GM23338 (cell line): ENCODE data around the gene MPP2. TPM values are rescaled to one million over a fixed set of nuclear protein-coding genes. Genes with fewer than 3 reads are reported as not detected.
"Not testable (repeated sequence)": the region's sequence is repeated elsewhere in the genome, so short reads cannot be mapped to it uniquely, and the experiment has no call there.

ENCODE experiments used
- ATAC-seq: fragments of 200-7000 bp; cut with Tn5 transposase; 3 replicates; pipeline ENCODE4 v1.9.1; 2020
- DNase-seq: peaks from one replicate; pipeline ENCODE4 v3.0.0-alpha.2; 2015; ENCODE audit warnings: low spot score
- H2AFZ ChIP-seq: fragments of 200-600 bp; sonication (generic); 2 replicates; pipeline ENCODE4 v1.8.0; 2016; ENCODE audit warnings: antibody characterized with exemption, mild to moderate bottlenecking, moderate library complexity
- H3F3A ChIP-seq: fragments of 200-600 bp; sonication (generic); replicated peaks from 2 replicates; pipeline ENCODE4 v1.8.0; 2017; ENCODE audit warnings: antibody characterized with exemption, mixed run types, low read depth
- H3K27ac ChIP-seq: fragments of 200-600 bp; sonication (generic); 2 replicates; pipeline ENCODE4 v1.6.1; 2016; ENCODE audit warnings: low read depth
- H3K27me3 ChIP-seq: fragments of 200-600 bp; sonication (generic); 2 replicates; pipeline ENCODE4 v1.8.0; 2016; ENCODE audit warnings: mild to moderate bottlenecking, mixed run types, moderate library complexity; ENCODE audit not compliant: insufficient read depth
- H3K36me3 ChIP-seq: fragments of 200-600 bp; sonication (generic); 2 replicates; pipeline ENCODE4 v1.8.0; 2016; ENCODE audit warnings: mild to moderate bottlenecking; ENCODE audit not compliant: insufficient read depth
- H3K4me1 ChIP-seq: fragments of 200-600 bp; sonication (generic); 2 replicates; pipeline ENCODE4 v1.8.0; 2016; ENCODE audit warnings: mild to moderate bottlenecking, moderate library complexity; ENCODE audit not compliant: insufficient read depth
- H3K4me2 ChIP-seq: fragments of 200-600 bp; sonication (generic); 2 replicates; pipeline ENCODE4 v1.7.1; 2017; ENCODE audit warnings: mixed run types
- H3K4me3 ChIP-seq: fragments of 200-600 bp; sonication (generic); 2 replicates; pipeline ENCODE4 v1.6.1; 2016; ENCODE audit warnings: mixed run types
- H3K79me2 ChIP-seq: fragments of 200-600 bp; sonication (generic); replicated peaks from 2 replicates; pipeline ENCODE4 v1.8.0; 2017; ENCODE audit warnings: mild to moderate bottlenecking; ENCODE audit not compliant: insufficient read depth
- H3K9me2 ChIP-seq: fragments of 200-600 bp; sonication (generic); 2 replicates; pipeline ENCODE4 v1.8.0; 2017; ENCODE audit not compliant: insufficient read depth
- H4K20me1 ChIP-seq: fragments of 200-600 bp; sonication (generic); replicated peaks from 2 replicates; pipeline ENCODE4 v1.8.0; 2017; ENCODE audit warnings: mild to moderate bottlenecking; ENCODE audit not compliant: insufficient read depth
- H3K27ac Mint-ChIP-seq: 2 replicates; pipeline ENCODE4 v1.8.0; 2020; ENCODE audit warnings: inconsistent platforms, mild to moderate bottlenecking, moderate library complexity, mixed read lengths
- H3K27me3 Mint-ChIP-seq: 3 replicates; pipeline ENCODE4 v1.8.0; 2022; ENCODE audit warnings: low read depth, mild to moderate bottlenecking, moderate library complexity, mixed read lengths, inconsistent platforms; ENCODE audit not compliant: insufficient read depth, poor library complexity
- H3K36me3 Mint-ChIP-seq: 3 replicates; pipeline ENCODE4 v1.8.0; 2021; ENCODE audit warnings: low read depth, mild to moderate bottlenecking, inconsistent platforms, moderate library complexity, mixed read lengths
- H3K4me1 Mint-ChIP-seq: 3 replicates; pipeline ENCODE4 v1.8.0; 2020; ENCODE audit warnings: mild to moderate bottlenecking, inconsistent platforms, mixed read lengths
- H3K4me3 Mint-ChIP-seq: 3 replicates; pipeline ENCODE4 v1.8.0; 2021; ENCODE audit warnings: moderate library complexity, mild to moderate bottlenecking, inconsistent platforms, mixed read lengths
- H3K9me3 Mint-ChIP-seq: 3 replicates; pipeline ENCODE4 v1.8.0; 2020; ENCODE audit warnings: moderate library complexity, mild to moderate bottlenecking, inconsistent platforms, mixed read lengths
- EZH2 ChIP-seq: fragments of 200-600 bp; sonication (generic); IDR thresholded peaks from one replicate; pipeline ENCODE4 v1.8.0; 2017; ENCODE audit warnings: antibody characterized with exemption, mild to moderate bottlenecking, low read depth; ENCODE audit not compliant: unreplicated experiment
- EZH2phosphoT487 ChIP-seq: fragments of 200-600 bp; sonication (generic); IDR thresholded peaks from one replicate; pipeline ENCODE4 v1.8.1; 2018; ENCODE audit warnings: antibody characterized with exemption; ENCODE audit not compliant: unreplicated experiment
- JUNB ChIP-seq: IDR thresholded peaks from one replicate; pipeline ENCODE4 v1.6.1; 2016; ENCODE audit warnings: antibody characterized with exemption; ENCODE audit not compliant: unreplicated experiment
- NANOG ChIP-seq: IDR thresholded peaks from 2 replicates; pipeline ENCODE4 v1.6.1; 2016; ENCODE audit warnings: antibody characterized with exemption, borderline replicate concordance
- POLR2AphosphoS5 ChIP-seq: IDR thresholded peaks from 2 replicates; pipeline ENCODE4 v1.6.1; 2016; ENCODE audit warnings: antibody characterized with exemption, low read depth
- STAT1 ChIP-seq: IDR thresholded peaks from one replicate; pipeline ENCODE4 v1.6.1; 2016; ENCODE audit warnings: antibody characterized with exemption; ENCODE audit not compliant: unreplicated experiment
- ZNF114 ChIP-seq: fragments of 250-450 bp; sonication (Bioruptor Pico); IDR thresholded peaks from 2 replicates; pipeline ENCODE4 v1.5.0; 2020; ENCODE audit warnings: mild to moderate bottlenecking, moderate library complexity
- ZNF331 ChIP-seq: fragments of 250-450 bp; sonication (Bioruptor Pico); IDR thresholded peaks from 2 replicates; pipeline ENCODE4 v1.5.0; 2020; ENCODE audit warnings: low read depth, mild to moderate bottlenecking, moderate library complexity
- ZNF462 ChIP-seq: fragments of 250-450 bp; sonication (Bioruptor Pico); IDR thresholded peaks from 2 replicates; pipeline ENCODE4 v1.5.0; 2020; ENCODE audit warnings: mild to moderate bottlenecking, moderate library complexity
- polyA plus RNA-seq: library from polyadenylated mRNA; unstranded; fragments of >200 nt; fragmentation: Nextera tagmentation; extraction: Ambion mirVana; gene quantifications from 2 replicates; pipeline ENCODE4 v1.2.1, GENCODE V29; 2016
- total RNA-seq: library from RNA; depleted of rRNA; stranded (reverse); fragments of >200 nt; shearing (Covaris generic); gene quantifications from 2 replicates; pipeline ENCODE4 v1.2.3, GENCODE V29; 2014
- TF ChIP-seq, protein P1 (sequence below): IDR thresholded peaks from one replicate; pipeline ENCODE4 v1.6.1; 2018; ENCODE audit warnings: antibody characterized with exemption; ENCODE audit not compliant: unreplicated experiment
- TF ChIP-seq, protein P2 (sequence below): IDR thresholded peaks from 2 replicates; pipeline ENCODE4 v1.6.1; 2016; ENCODE audit warnings: antibody characterized with exemption

Gene MPP2
- total and polyA plus RNA-seq, 2 experiments from 2014 or later: 7.8 to 20.7 TPM

- not testable (repeated sequence) for H3K9me2 ChIP-seq, H3K4me2 ChIP-seq, H3K4me3 Mint-ChIP-seq, H3K27me3 ChIP-seq, H3K4me1 ChIP-seq, H2AFZ ChIP-seq, H3K4me1 Mint-ChIP-seq, ATAC-seq, H3K36me3 ChIP-seq, H3F3A ChIP-seq, H3K27ac ChIP-seq, H3K36me3 Mint-ChIP-seq, DNase-seq, H3K27me3 Mint-ChIP-seq, H3K79me2 ChIP-seq, H4K20me1 ChIP-seq, H3K9me3 Mint-ChIP-seq, H3K4me3 ChIP-seq, H3K27ac Mint-ChIP-seq
Measured at GRCh38 chr17:43869031-43869430, 38.3 kb downstream of the MPP2 start.

DNA sequence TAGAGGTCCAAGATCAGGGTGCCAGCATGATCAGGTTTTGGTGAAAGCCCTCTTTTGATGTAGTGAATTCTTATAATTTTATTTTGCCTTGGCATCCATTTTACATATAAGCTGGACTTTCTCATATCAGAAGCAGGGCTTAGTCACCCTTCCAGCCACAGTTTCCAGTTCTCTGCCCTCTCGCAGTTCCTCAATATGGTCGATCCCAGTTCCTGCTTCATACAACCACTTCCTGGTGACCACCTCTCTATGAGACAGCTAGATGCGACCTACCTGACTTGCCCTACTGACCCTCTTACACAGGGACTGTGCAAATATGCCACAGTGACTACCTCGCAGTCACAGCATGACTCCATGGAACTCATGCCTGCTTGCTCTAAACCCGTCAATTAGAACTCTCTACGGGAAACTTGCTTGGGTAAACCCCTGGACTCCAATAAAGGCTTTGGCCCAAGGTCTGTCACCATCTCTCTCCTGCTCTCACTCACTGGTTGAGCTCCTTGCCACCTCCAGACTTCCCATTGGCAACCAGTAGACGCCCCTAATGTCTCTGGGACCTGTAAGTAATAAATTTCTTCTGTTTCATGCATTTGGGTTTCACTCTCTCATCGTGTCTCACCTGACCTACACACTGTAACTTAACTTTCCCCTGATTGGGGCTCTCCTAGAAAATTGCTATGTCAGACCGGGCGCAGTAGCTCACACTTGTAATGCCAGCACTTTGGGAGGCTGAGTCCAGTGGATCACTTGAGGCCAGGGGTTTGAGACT lies 38.9 kb downstream of the MPP2 start:
- H3K4me1 ChIP-seq: no peaks in the 10 kb centered on the region
- DNase-seq: no peak
- TF ChIP-seq POLR2AphosphoS5: no peak
- TF ChIP-seq, protein P1, sequence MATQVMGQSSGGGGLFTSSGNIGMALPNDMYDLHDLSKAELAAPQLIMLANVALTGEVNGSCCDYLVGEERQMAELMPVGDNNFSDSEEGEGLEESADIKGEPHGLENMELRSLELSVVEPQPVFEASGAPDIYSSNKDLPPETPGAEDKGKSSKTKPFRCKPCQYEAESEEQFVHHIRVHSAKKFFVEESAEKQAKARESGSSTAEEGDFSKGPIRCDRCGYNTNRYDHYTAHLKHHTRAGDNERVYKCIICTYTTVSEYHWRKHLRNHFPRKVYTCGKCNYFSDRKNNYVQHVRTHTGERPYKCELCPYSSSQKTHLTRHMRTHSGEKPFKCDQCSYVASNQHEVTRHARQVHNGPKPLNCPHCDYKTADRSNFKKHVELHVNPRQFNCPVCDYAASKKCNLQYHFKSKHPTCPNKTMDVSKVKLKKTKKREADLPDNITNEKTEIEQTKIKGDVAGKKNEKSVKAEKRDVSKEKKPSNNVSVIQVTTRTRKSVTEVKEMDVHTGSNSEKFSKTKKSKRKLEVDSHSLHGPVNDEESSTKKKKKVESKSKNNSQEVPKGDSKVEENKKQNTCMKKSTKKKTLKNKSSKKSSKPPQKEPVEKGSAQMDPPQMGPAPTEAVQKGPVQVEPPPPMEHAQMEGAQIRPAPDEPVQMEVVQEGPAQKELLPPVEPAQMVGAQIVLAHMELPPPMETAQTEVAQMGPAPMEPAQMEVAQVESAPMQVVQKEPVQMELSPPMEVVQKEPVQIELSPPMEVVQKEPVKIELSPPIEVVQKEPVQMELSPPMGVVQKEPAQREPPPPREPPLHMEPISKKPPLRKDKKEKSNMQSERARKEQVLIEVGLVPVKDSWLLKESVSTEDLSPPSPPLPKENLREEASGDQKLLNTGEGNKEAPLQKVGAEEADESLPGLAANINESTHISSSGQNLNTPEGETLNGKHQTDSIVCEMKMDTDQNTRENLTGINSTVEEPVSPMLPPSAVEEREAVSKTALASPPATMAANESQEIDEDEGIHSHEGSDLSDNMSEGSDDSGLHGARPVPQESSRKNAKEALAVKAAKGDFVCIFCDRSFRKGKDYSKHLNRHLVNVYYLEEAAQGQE: no peak
- no peak for TF ChIP-seq NANOG
- no peak for TF ChIP-seq STAT1
- no peak for TF ChIP-seq EZH2phosphoT487
- TF ChIP-seq ZNF114 (CRISPR knock-in tag): no peak
- TF ChIP-seq ZNF331 (CRISPR knock-in tag): no peak
- no peak for TF ChIP-seq ZNF462 (CRISPR knock-in tag)
- TF ChIP-seq, protein P2, sequence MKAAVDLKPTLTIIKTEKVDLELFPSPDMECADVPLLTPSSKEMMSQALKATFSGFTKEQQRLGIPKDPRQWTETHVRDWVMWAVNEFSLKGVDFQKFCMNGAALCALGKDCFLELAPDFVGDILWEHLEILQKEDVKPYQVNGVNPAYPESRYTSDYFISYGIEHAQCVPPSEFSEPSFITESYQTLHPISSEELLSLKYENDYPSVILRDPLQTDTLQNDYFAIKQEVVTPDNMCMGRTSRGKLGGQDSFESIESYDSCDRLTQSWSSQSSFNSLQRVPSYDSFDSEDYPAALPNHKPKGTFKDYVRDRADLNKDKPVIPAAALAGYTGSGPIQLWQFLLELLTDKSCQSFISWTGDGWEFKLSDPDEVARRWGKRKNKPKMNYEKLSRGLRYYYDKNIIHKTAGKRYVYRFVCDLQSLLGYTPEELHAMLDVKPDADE: no peak
- no peak for TF ChIP-seq EZH2
- TF ChIP-seq JUNB: no peak

More for the DNA sequence above, 38.9 kb downstream of the MPP2 start:
- no peaks in the 10 kb centered on the region for H3K27me3 ChIP-seq
- H3F3A ChIP-seq: no peaks in the 10 kb centered on the region
- H3K36me3 ChIP-seq: no peaks in the 10 kb centered on the region
- no peaks in the 10 kb centered on the region for H3K9me2 ChIP-seq
- Mint-ChIP-seq H3K4me3 (no peak overlapping the region), H3K36me3 (no peaks in the 10 kb centered on the region), H3K4me1 (no peaks in the 10 kb centered on the region), H3K9me3 (no peaks in the 10 kb centered on the region), H3K27ac (no peak overlapping the region), H3K27me3 (no peaks in the 10 kb centered on the region)
- H3K79me2 ChIP-seq: no peaks in the 10 kb centered on the region
- no peak overlapping the region for H3K4me2 ChIP-seq
- no peak for ATAC-seq
- no peak overlapping the region for H3K4me3 ChIP-seq
- H2AFZ ChIP-seq: no peak overlapping the region
- H4K20me1 ChIP-seq: no peaks in the 10 kb centered on the region
- no peak overlapping the region for H3K27ac ChIP-seq
